Measurements from ENCODE around the gene MRPS21. TPM values are rescaled to one million over a fixed set of nuclear protein-coding genes. Genes with fewer than 3 reads are reported as not detected.

MRPS21 gene
- total and polyA plus RNA-seq, 2 experiments from 2014 or later, result 89.9 to 126 TPM

DNA sequence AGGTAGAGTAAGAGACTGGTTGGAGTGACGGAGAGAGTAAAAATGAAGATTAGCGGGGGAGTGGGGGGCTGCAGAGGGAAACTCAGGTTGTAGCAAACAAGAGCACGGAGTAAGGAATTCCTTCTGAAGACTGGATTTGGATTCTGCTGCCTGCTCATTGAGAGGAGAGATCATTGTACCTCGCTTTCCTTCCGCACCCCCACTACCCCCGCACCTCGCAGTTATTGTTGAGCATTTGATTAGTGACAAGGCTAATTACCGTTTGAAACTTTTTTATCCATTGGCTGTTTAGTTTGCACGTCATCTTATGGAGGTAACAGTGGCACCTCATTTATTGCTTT lies 28.1 kb downstream of the MRPS21 start:
- Histone ChIP-seq H3K4me1 (ENCODE audit: low read depth) (peaks cover 4% of the 10 kb centered on the region), H3K36me3 (peaks cover 17% of the 10 kb centered on the region), H3K27me3 (no peaks in the 10 kb centered on the region), H3K9me3 (ENCODE audit: low read depth) (no peaks in the 10 kb centered on the region), H3K27ac (peak overlapping the region; percentile 92), H3K4me3 (peak overlapping the region; percentile 86)
- TF ChIP-seq CTCF (IDR thresholded peaks at IDR 0.05; ENCODE audit: low read depth, low read length), result no peak
- no peak for DNase-seq (ENCODE audit: low read depth in 1 of 2, low spot score in 1 of 2)

DNA sequence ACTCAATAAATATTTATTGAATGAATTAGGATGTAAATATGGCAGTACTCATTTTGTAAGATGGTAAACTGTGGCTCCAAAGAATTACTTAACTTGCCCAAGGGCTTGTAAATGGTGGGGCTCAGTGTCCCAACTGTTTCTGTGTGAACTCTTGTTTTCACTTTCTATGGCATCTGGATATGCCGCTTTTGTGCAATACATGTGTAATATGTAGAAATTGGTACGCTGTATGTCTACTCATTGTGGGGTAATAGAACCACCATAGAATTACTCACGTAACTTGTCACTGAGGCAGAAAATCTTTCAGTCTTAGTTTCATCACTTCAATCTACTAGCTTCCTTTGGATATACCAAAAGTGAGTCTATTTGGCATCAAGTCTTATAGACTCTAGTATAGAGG lies 28.6 kb downstream of the MRPS21 start:
- TF ChIP-seq CTCF (IDR thresholded peaks at IDR 0.05; ENCODE audit: low read depth, low read length), result no peak
- H3K4me3 ChIP-seq, result peak overlapping the region; percentile 86
- peaks cover 4% of the 10 kb centered on the region for H3K4me1 ChIP-seq (ENCODE audit: low read depth)
- DNase-seq (ENCODE audit: low read depth in 1 of 2, low spot score in 1 of 2), result peak in 1 of 2 donors; percentile 27
- H3K27me3 ChIP-seq, result no peaks in the 10 kb centered on the region
- peaks cover 20% of the 10 kb centered on the region for H3K36me3 ChIP-seq
- peak overlapping the region; percentile 92 for H3K27ac ChIP-seq
- H3K9me3 ChIP-seq (ENCODE audit: low read depth), result no peaks in the 10 kb centered on the region

DNA sequence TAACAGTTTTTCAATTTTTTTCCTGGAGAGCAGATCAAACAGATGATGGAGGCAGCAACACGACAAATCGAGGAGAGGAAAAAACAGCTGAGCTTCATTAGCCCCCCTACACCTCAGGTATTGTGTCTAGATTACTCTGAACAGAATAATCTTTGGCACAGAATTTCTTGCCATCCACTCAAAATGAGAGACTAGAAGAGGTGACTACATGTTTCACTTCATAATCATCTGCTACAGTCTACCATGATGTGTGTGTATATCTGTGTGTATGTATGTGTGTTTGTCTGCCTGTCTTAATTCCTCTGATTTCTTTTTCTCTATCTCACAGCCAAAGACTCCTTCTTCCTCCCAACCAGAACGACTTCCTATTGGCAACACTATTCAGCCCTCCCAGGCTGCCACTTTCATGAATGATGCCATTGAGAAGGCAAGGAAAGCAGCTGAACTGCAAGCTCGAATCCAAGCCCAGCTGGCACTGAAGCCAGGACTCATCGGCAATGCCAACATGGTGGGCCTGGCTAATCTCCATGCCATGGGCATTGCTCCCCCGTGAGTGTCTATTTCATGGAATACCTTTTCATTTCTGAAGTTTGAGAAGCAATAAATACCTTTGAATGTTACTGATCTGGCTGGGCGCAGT lies 39.1 kb downstream of the MRPS21 start:
- peaks cover 66% of the 10 kb centered on the region for H3K36me3 ChIP-seq
- no peak for TF ChIP-seq CTCF (IDR thresholded peaks at IDR 0.05; ENCODE audit: low read depth, low read length)

GRCh38 chr1:150346316-150346715 lies 52.7 kb downstream of the MRPS21 start:
- no peak for TF ChIP-seq CTCF (IDR thresholded peaks at IDR 0.05; ENCODE audit: low read depth, low read length)
- Histone ChIP-seq H3K4me3 (no peak overlapping the region), H3K27me3 (no peaks in the 10 kb centered on the region), H3K27ac (no peak overlapping the region), H3K36me3 (peaks cover 57% of the 10 kb centered on the region), H3K4me1 (ENCODE audit: low read depth) (no peaks in the 10 kb centered on the region), H3K9me3 (ENCODE audit: low read depth) (no peaks in the 10 kb centered on the region)
- DNase-seq (ENCODE audit: low read depth in 1 of 2, low spot score in 1 of 2), result no peak

More for the DNA sequence above, 39.1 kb downstream of the MRPS21 start:
- no peak overlapping the region for H3K27ac ChIP-seq
- no peak for DNase-seq (ENCODE audit: low read depth in 1 of 2, low spot score in 1 of 2)
- H3K27me3 ChIP-seq, result no peaks in the 10 kb centered on the region
- no peaks in the 10 kb centered on the region for H3K9me3 ChIP-seq (ENCODE audit: low read depth)
- H3K4me3 ChIP-seq, result no peak overlapping the region
- H3K4me1 ChIP-seq (ENCODE audit: low read depth), result no peaks in the 10 kb centered on the region

DNA sequence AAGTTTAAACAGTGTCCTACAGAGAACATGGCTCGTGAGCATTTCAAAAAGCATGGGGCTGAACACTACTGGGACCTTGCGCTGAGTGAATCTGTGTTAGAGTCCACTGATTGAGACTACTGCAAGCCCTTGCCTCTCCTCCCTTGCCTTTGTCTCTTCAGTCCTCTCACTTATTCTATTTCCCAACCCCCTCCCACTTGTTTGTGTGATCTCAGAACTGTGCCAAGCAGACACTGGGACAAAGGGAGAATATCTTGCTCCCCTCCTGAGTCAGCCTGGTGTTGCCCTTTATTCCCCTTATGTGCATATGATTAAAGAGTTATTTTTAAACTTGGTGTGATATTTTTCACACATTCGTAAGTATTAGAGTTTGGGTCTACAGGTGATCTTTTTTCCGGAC lies 59.2 kb downstream of the MRPS21 start:
- no peak overlapping the region for H3K27ac ChIP-seq
- H3K9me3 ChIP-seq (ENCODE audit: low read depth), result no peaks in the 10 kb centered on the region
- H3K4me3 ChIP-seq, result no peak overlapping the region
- H3K36me3 ChIP-seq, result peaks cover 25% of the 10 kb centered on the region
- no peaks in the 10 kb centered on the region for H3K27me3 ChIP-seq
- no peak for TF ChIP-seq CTCF (IDR thresholded peaks at IDR 0.05; ENCODE audit: low read depth, low read length)
- peak in 1 of 2 donors; percentile 6 for DNase-seq (ENCODE audit: low read depth in 1 of 2, low spot score in 1 of 2)
- no peaks in the 10 kb centered on the region for H3K4me1 ChIP-seq (ENCODE audit: low read depth)

Other genes with a start within 250 kb of the MRPS21 start
- gene VPS45, start 226.1 kb upstream of the MRPS21 start, total RNA-seq, result 46.6 and 53.4 TPM in 2 replicates
- gene VPS45, start 226.1 kb upstream of the MRPS21 start, polyA plus RNA-seq, result 70.4 and 71.2 TPM in 2 replicates
- gene PLEKHO1, start 143.9 kb upstream of the MRPS21 start, total RNA-seq, result 94.1 and 102 TPM in 2 replicates
- gene PLEKHO1, start 143.9 kb upstream of the MRPS21 start, polyA plus RNA-seq, result 143 and 149 TPM in 2 replicates
- 21.9 and 38.5 TPM in 2 replicates for gene ANP32E, start 57.7 kb upstream of the MRPS21 start, total RNA-seq
- gene ANP32E, start 57.7 kb upstream of the MRPS21 start, polyA plus RNA-seq, result 36.8 and 60.9 TPM in 2 replicates
- gene CA14, start 36.1 kb upstream of the MRPS21 start, total RNA-seq, result 34.8 and 46.1 TPM in 2 replicates
- 68.2 and 133 TPM in 2 replicates for gene CA14, start 36.1 kb upstream of the MRPS21 start, polyA plus RNA-seq
- 74.1 and 78.6 TPM in 2 replicates for gene APH1A, start 24.8 kb upstream of the MRPS21 start, total RNA-seq
- gene APH1A, start 24.8 kb upstream of the MRPS21 start, polyA plus RNA-seq, result 29.5 and 35.5 TPM in 2 replicates
- gene C1orf54, start 21.1 kb upstream of the MRPS21 start, total RNA-seq, result 9.2 and 11.1 TPM in 2 replicates
- 35.6 and 37.2 TPM in 2 replicates for gene C1orf54, start 21.1 kb upstream of the MRPS21 start, polyA plus RNA-seq
- 15.4 and 17.7 TPM in 2 replicates for gene CIART, start 11.3 kb upstream of the MRPS21 start, total RNA-seq
- gene CIART, start 11.3 kb upstream of the MRPS21 start, polyA plus RNA-seq, result 19.0 and 20.6 TPM in 2 replicates
- 28.9 and 40.8 TPM in 2 replicates for gene PRPF3, start 27.7 kb downstream of the MRPS21 start, total RNA-seq
- gene PRPF3, start 27.7 kb downstream of the MRPS21 start, polyA plus RNA-seq, result 27.0 and 37.7 TPM in 2 replicates
- 17.3 and 24.1 TPM in 2 replicates for gene RPRD2, start 70.3 kb downstream of the MRPS21 start, total RNA-seq
- 34.8 and 36.1 TPM in 2 replicates for gene RPRD2, start 70.3 kb downstream of the MRPS21 start, polyA plus RNA-seq
- gene TARS2, start 193.6 kb downstream of the MRPS21 start, total RNA-seq, result 34.5 and 35.7 TPM in 2 replicates
- 46.8 and 62.5 TPM in 2 replicates for gene TARS2, start 193.6 kb downstream of the MRPS21 start, polyA plus RNA-seq
- gene ECM1, start 214.2 kb downstream of the MRPS21 start, total RNA-seq, result 0.78 and 1.9 TPM in 2 replicates
- 1.9 and 2.9 TPM in 2 replicates for gene ECM1, start 214.2 kb downstream of the MRPS21 start, polyA plus RNA-seq
- gene FALEC, start 221.9 kb downstream of the MRPS21 start, total RNA-seq, result 3.9 TPM in 1 of 2 replicates, not detected in the other
- gene FALEC, start 221.9 kb downstream of the MRPS21 start, polyA plus RNA-seq, result 4.7 and 6.2 TPM in 2 replicates

All from cardiac muscle cell (in vitro differentiated cells and primary cell).